ENCODE data around the gene CUX1.

Gene CUX1

GRCh38 chr7:102272917-102273748 lies 455.7 kb downstream of the CUX1 start:
- POLR2A ChIA-PET = no interaction called here

DNA sequence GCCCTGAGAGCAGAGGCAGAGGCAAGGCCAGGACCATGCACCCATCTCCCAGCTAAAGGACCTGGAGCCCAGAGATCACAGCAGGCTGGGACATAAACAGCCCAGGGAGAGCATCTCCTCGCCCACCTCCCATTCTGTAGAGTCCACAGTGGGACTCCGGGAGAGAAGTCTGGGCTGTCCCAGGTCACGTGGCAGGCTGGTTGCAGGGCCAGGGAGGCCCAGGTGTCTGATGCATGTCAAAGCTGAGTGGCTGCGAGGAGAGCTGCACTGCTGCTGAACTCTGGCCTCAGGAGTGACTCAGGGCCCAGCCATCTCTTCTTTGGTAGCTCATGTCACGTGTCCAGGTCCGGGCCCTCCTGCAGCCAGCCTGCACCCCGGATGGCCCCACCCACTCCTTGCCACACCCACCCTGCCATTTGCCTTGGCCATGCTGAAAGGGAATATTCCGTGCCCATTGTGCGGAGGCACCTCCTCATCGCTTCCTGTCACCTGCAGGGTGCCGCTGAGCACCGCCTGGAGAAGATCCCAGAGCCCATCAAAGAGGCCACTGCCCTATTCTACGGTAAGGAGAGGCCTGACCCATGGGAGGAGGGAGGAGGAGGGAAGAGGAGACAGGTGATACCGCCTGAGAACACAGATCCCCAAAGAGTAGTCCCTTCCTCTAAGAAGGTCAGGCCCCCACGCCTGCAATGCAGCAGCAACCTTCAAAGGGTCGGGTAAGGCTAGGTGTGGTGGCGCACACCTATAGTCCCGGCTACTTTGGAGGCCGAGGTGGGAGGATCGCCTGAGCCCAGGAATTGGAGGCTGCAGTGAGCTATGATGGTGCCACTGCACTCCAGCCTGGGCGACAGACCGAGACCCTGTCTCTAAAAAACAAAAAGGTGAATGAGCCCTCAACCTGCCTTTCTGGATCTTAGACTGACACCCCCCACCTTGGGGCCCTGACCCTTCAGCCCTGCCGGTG lies 456.6 kb downstream of the CUX1 start:
- ChIA-PET CTCF (interaction anchor here (0.7 to 5.5 kb wide), 8 partner anchors 8 to 672 kb away, joined by 3 to 39 read pairs (median 4); no protein-coding TSS in a partner anchor), POLR2A (interaction anchor here (0.6 kb wide), 1 partner anchor 170 kb away, joined by 3 read pairs; no protein-coding TSS in a partner anchor)
- peak; percentile 53; the same call in 1 of the 2 replicates for TF ChIP-seq KLF9 (tag by site-specific recombination; IDR thresholded peaks at IDR 0.05; ENCODE audit: low read depth)
- TF ChIP-seq, protein P1, sequence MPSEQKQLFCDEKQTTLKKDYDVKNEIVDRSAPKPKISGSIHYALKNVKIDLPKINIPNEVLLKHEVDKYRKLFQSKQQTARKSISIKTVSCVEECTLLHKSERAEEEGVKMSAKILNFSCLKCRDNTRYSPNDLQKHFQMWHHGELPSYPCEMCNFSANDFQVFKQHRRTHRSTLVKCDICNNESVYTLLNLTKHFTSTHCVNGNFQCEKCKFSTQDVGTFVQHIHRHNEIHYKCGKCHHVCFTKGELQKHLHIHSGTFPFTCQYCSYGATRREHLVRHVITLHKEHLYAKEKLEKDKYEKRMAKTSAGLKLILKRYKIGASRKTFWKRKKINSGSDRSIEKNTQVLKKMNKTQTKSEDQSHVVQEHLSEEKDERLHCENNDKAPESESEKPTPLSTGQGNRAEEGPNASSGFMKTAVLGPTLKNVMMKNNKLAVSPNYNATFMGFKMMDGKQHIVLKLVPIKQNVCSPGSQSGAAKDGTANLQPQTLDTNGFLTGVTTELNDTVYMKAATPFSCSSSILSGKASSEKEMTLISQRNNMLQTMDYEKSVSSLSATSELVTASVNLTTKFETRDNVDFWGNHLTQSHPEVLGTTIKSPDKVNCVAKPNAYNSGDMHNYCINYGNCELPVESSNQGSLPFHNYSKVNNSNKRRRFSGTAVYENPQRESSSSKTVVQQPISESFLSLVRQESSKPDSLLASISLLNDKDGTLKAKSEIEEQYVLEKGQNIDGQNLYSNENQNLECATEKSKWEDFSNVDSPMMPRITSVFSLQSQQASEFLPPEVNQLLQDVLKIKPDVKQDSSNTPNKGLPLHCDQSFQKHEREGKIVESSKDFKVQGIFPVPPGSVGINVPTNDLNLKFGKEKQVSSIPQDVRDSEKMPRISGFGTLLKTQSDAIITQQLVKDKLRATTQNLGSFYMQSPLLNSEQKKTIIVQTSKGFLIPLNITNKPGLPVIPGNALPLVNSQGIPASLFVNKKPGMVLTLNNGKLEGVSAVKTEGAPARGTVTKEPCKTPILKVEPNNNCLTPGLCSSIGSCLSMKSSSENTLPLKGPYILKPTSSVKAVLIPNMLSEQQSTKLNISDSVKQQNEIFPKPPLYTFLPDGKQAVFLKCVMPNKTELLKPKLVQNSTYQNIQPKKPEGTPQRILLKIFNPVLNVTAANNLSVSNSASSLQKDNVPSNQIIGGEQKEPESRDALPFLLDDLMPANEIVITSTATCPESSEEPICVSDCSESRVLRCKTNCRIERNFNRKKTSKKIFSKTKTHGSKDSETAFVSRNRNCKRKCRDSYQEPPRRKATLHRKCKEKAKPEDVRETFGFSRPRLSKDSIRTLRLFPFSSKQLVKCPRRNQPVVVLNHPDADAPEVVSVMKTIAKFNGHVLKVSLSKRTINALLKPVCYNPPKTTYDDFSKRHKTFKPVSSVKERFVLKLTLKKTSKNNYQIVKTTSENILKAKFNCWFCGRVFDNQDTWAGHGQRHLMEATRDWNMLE (tag by site-specific recombination; conservative IDR thresholded peaks at IDR 0.05; ENCODE audit: low read depth) = no peak
- H3K9me3 ChIP-seq (ENCODE audit: control insufficient read depth, insufficient read depth, low read depth, low read length) = no peaks in the 10 kb centered on the region
- no peaks in the 10 kb centered on the region for H3K36me3 ChIP-seq (ENCODE audit: control insufficient read depth in 2 of 2, insufficient read depth in 1 of 2, low read length in 2 of 2)
- no peaks in the 10 kb centered on the region for H3K4me1 ChIP-seq (ENCODE audit: control insufficient read depth, insufficient read depth, low read length)
- H3K27ac ChIP-seq (ENCODE audit: extremely low read depth, low read depth, low read length) = no peak overlapping the region
- no peak overlapping the region for H3K4me3 ChIP-seq (ENCODE audit: low read depth, low read length)

More at GRCh38 chr7:102272917-102273748, 455.7 kb downstream of the CUX1 start:
- H3K4me1 ChIP-seq (ENCODE audit: control insufficient read depth, insufficient read depth, low read length) = no peaks in the 10 kb centered on the region
- no peak overlapping the region for H3K4me3 ChIP-seq (ENCODE audit: low read depth, low read length)
- no peak overlapping the region for H3K27ac ChIP-seq (ENCODE audit: extremely low read depth, low read depth, low read length)
- no peaks in the 10 kb centered on the region for H3K36me3 ChIP-seq (ENCODE audit: control insufficient read depth in 2 of 2, insufficient read depth in 1 of 2, low read length in 2 of 2)
- no peaks in the 10 kb centered on the region for H3K9me3 ChIP-seq (ENCODE audit: control insufficient read depth, insufficient read depth, low read depth, low read length)
- CTCF ChIA-PET = interaction anchor here (0.6 to 5.5 kb wide), 18 partner anchors 9 to 940 kb away, joined by 3 to 39 read pairs (median 4); no protein-coding TSS in a partner anchor
- TF ChIP-seq ZNF175 (tag by site-specific recombination; IDR thresholded peaks at IDR 0.05) = no peak
- TF ChIP-seq, protein P2, sequence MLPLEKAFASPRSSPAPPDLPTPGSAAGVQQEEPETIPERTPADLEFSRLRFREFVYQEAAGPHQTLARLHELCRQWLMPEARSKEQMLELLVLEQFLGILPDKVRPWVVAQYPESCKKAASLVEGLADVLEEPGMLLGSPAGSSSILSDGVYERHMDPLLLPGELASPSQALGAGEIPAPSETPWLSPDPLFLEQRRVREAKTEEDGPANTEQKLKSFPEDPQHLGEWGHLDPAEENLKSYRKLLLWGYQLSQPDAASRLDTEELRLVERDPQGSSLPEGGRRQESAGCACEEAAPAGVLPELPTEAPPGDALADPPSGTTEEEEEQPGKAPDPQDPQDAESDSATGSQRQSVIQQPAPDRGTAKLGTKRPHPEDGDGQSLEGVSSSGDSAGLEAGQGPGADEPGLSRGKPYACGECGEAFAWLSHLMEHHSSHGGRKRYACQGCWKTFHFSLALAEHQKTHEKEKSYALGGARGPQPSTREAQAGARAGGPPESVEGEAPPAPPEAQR (tag by site-specific recombination; IDR thresholded peaks at IDR 0.05) = no peak

- ChIA-PET POLR2A (no interaction called here), CTCF (interaction anchor here (0.5 to 5.5 kb wide), 3 partner anchors 116 to 837 kb away, joined by 3 to 39 read pairs (median 3); no protein-coding TSS in a partner anchor)
- no peaks in the 10 kb centered on the region for H3K9me3 ChIP-seq (ENCODE audit: control insufficient read depth, insufficient read depth, low read depth, low read length)
- H3K27ac ChIP-seq (ENCODE audit: extremely low read depth, low read depth, low read length) = no peak overlapping the region
- H3K4me1 ChIP-seq (ENCODE audit: control insufficient read depth, insufficient read depth, low read length) = no peaks in the 10 kb centered on the region
- no peak overlapping the region for H3K4me3 ChIP-seq (ENCODE audit: low read depth, low read length)
- TF ChIP-seq BCL6B (tag by site-specific recombination; IDR thresholded peaks at IDR 0.05) = no peak
- TF ChIP-seq ZNF549 (tag by site-specific recombination; IDR thresholded peaks at IDR 0.05) = no peak
- TF ChIP-seq, protein P3, sequence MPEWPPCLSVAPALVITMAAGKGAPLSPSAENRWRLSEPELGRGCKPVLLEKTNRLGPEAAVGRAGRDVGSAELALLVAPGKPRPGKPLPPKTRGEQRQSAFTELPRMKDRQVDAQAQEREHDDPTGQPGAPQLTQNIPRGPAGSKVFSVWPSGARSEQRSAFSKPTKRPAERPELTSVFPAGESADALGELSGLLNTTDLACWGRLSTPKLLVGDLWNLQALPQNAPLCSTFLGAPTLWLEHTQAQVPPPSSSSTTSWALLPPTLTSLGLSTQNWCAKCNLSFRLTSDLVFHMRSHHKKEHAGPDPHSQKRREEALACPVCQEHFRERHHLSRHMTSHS (tag by site-specific recombination; IDR thresholded peaks at IDR 0.05) = no peak
- no peak for TF ChIP-seq BCL11B (tag by site-specific recombination; IDR thresholded peaks at IDR 0.05; ENCODE audit: low read depth)
- no peak for TF ChIP-seq ZNF664 (tag by site-specific recombination; IDR thresholded peaks at IDR 0.05)
- TF ChIP-seq, protein P4, sequence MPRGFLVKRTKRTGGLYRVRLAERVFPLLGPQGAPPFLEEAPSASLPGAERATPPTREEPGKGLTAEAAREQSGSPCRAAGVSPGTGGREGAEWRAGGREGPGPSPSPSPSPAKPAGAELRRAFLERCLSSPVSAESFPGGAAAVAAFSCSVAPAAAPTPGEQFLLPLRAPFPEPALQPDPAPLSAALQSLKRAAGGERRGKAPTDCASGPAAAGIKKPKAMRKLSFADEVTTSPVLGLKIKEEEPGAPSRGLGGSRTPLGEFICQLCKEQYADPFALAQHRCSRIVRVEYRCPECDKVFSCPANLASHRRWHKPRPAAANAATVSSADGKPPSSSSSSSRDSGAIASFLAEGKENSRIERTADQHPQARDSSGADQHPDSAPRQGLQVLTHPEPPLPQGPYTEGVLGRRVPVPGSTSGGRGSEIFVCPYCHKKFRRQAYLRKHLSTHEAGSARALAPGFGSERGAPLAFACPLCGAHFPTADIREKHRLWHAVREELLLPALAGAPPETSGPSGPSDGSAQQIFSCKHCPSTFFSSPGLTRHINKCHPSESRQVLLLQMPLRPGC (tag by site-specific recombination; IDR thresholded peaks at IDR 0.05) = no peak
- no peak for TF ChIP-seq ZNF354C (tag by site-specific recombination; IDR thresholded peaks at IDR 0.05; ENCODE audit: borderline replicate concordance, low read depth)
- TF ChIP-seq ZNF560 (tag by site-specific recombination; IDR thresholded peaks at IDR 0.05; ENCODE audit: borderline replicate concordance) = no peak
- TF ChIP-seq, protein P5, sequence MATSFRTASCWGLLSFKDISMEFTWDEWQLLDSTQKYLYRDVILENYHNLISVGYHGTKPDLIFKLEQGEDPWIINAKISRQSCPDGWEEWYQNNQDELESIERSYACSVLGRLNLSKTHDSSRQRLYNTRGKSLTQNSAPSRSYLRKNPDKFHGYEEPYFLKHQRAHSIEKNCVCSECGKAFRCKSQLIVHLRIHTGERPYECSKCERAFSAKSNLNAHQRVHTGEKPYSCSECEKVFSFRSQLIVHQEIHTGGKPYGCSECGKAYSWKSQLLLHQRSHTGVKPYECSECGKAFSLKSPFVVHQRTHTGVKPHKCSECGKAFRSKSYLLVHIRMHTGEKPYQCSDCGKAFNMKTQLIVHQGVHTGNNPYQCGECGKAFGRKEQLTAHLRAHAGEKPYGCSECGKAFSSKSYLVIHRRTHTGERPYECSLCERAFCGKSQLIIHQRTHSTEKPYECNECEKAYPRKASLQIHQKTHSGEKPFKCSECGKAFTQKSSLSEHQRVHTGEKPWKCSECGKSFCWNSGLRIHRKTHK (tag by site-specific recombination; IDR thresholded peaks at IDR 0.05) = no peak
- H3K36me3 ChIP-seq (ENCODE audit: control insufficient read depth in 2 of 2, insufficient read depth in 1 of 2, low read length in 2 of 2) = no peaks in the 10 kb centered on the region
Measured at GRCh38 chr7:102275123-102275703, 457.8 kb downstream of the CUX1 start.
